ENCODE data around the gene TXNDC11. TPM values are rescaled to one million over a fixed set of nuclear protein-coding genes. Genes with fewer than 3 reads are reported as not detected.

TXNDC11 gene
- total RNA-seq, 4 donors from 2014 or later, result 27.7 to 47.8 (median 40.0) TPM

- DNase-seq (ENCODE audit: low spot score in 2 of 2), result no peak
- WGBS, 2 donors, result 76 to 87% methylated on average over 3 of the region's 3 CpGs
- intact Hi-C loops (cut with DNase I; ENCODE audit: low total_unique reads), result no loop called here
- TF ChIP-seq POLR2A (IDR thresholded peaks at IDR 0.05), result no peak
- no peak for TF ChIP-seq CTCF (IDR thresholded peaks at IDR 0.05)
- no peak overlapping the region for H3K4me3 ChIP-seq (ENCODE audit: low read depth, poor library complexity, severe bottlenecking)
Measured at GRCh38 chr16:11633113-11633512, 109.5 kb downstream of the TXNDC11 start.

GRCh38 chr16:11632455-11632939 is 110.2 kb downstream of the TXNDC11 start:
- H3K4me3 ChIP-seq (ENCODE audit: low read depth, poor library complexity, severe bottlenecking), result no peak overlapping the region
- peak in 1 of 2 donors; percentile 92 for DNase-seq (ENCODE audit: low spot score in 2 of 2)
- intact Hi-C loops (cut with DNase I; ENCODE audit: low total_unique reads), result no loop called here
- no peak for TF ChIP-seq POLR2A (IDR thresholded peaks at IDR 0.05)
- no peak for TF ChIP-seq CTCF (IDR thresholded peaks at IDR 0.05)
- 38 to 61% methylated on average over 13 to 15 of the region's 15 CpGs for WGBS, 2 donors

GRCh38 chr16:11631214-11631613 is 111.4 kb downstream of the TXNDC11 start:
- intact Hi-C loops (cut with DNase I; ENCODE audit: low total_unique reads), result no loop called here

GRCh38 chr16:11630768-11631056 is 111.9 kb downstream of the TXNDC11 start:
- no peak for DNase-seq (ENCODE audit: low spot score in 2 of 2)
- H3K4me3 ChIP-seq (ENCODE audit: low read depth, poor library complexity, severe bottlenecking), result no peak overlapping the region
- intact Hi-C loops (cut with DNase I; ENCODE audit: low total_unique reads), result no loop called here
- TF ChIP-seq POLR2A (IDR thresholded peaks at IDR 0.05) (no peak), CTCF (IDR thresholded peaks at IDR 0.05) (no peak)
- 89 to 95% methylated on average over 6 of the region's 6 CpGs for WGBS, 2 donors

More at GRCh38 chr16:11631214-11631613, 111.4 kb downstream of the TXNDC11 start:
- 88 to 90% methylated on average over 7 of the region's 7 CpGs for WGBS, 2 donors
- no peak for DNase-seq (ENCODE audit: low spot score in 2 of 2)
- TF ChIP-seq POLR2A (IDR thresholded peaks at IDR 0.05) (no peak), CTCF (IDR thresholded peaks at IDR 0.05) (no peak)
- H3K4me3 ChIP-seq (ENCODE audit: low read depth, poor library complexity, severe bottlenecking), result no peak overlapping the region

GRCh38 chr16:11630046-11630767 is 112.5 kb downstream of the TXNDC11 start:
- intact Hi-C loops (cut with DNase I; ENCODE audit: low total_unique reads), result no loop called here
- 77 to 78% methylated on average over 11 to 12 of the region's 12 CpGs for WGBS, 2 donors
- TF ChIP-seq CTCF (IDR thresholded peaks at IDR 0.05), result no peak
- TF ChIP-seq POLR2A (IDR thresholded peaks at IDR 0.05), result no peak
- no peak for DNase-seq (ENCODE audit: low spot score in 2 of 2)
- H3K4me3 ChIP-seq (ENCODE audit: low read depth, poor library complexity, severe bottlenecking), result no peak overlapping the region

Other genes with a start within 250 kb of the TXNDC11 start
- 10 to 100 TPM; 54.9 to 84.2 (median 67.7) TPM for gene LITAF, start 155.9 kb downstream of the TXNDC11 start, total RNA-seq
- gene SNN, start 74.4 kb downstream of the TXNDC11 start, total RNA-seq, result 10 to 100 TPM; 15.4 to 30.2 (median 20.6) TPM
- 10 to 100 TPM; 22.0 to 46.6 (median 31.3) TPM for gene ZC3H7A, start 54.4 kb upstream of the TXNDC11 start, total RNA-seq
- gene RSL1D1, start 108.7 kb upstream of the TXNDC11 start, total RNA-seq, result 100 to 1,000 TPM; 105 to 245 (median 166) TPM
- 10 to 100 TPM; 38.6 to 55.3 (median 52.0) TPM for gene GSPT1, start 173.1 kb upstream of the TXNDC11 start, total RNA-seq
- gene NPIPB2, start 199.2 kb upstream of the TXNDC11 start, total RNA-seq, result 10 to 100 TPM in 1 of 4 donors, 1 to 10 TPM in 3; 4.1 to 12.9 (median 5.2) TPM
- not detected for gene TNFRSF17, start 222.4 kb upstream of the TXNDC11 start, total RNA-seq
- 10 to 100 TPM; 19.3 to 24.8 (median 23.9) TPM for gene SNX29, start 233.9 kb upstream of the TXNDC11 start, total RNA-seq

Data from lower leg skin (tissue), 4 donors.